Measurements from ENCODE around the gene UBE2I.

UBE2I gene

DNA sequence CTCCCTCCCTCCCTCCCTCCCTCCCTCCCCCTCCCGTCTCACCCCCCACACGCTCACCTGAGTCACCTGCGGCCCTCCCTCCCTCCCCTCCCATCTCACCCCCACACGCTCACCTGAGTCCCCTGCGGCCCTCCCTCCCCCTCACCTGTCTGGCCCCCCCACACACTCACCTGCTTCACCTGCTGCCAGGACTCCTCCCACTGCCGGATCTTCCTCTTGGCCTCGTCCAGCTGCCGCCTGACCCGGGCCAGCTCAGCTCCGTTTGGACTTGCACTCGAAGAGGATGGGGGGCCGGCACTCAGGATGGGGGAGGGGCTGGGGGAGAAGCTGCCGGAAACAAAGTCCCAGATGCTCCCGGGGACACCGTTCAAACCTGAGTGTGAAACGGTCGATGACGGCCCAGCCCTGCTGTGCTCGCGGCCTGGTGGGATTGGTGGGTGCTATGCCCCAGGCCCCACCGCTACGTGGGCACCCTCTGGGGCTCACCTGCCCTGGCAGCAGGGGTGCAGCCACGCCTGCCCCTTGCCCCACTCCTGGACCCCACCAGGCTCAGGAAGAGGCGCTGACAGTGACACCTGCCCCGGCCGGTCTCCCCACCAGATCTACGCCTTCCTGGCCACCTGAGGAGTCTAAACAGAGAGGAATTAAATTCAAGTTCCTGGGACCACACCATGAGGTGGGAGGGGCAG lies 58.2 kb downstream of the UBE2I start:
- peaks cover 54% of the 10 kb centered on the region for H3K36me3 ChIP-seq (ENCODE audit: control insufficient read depth, insufficient read depth, low read length)

DNA sequence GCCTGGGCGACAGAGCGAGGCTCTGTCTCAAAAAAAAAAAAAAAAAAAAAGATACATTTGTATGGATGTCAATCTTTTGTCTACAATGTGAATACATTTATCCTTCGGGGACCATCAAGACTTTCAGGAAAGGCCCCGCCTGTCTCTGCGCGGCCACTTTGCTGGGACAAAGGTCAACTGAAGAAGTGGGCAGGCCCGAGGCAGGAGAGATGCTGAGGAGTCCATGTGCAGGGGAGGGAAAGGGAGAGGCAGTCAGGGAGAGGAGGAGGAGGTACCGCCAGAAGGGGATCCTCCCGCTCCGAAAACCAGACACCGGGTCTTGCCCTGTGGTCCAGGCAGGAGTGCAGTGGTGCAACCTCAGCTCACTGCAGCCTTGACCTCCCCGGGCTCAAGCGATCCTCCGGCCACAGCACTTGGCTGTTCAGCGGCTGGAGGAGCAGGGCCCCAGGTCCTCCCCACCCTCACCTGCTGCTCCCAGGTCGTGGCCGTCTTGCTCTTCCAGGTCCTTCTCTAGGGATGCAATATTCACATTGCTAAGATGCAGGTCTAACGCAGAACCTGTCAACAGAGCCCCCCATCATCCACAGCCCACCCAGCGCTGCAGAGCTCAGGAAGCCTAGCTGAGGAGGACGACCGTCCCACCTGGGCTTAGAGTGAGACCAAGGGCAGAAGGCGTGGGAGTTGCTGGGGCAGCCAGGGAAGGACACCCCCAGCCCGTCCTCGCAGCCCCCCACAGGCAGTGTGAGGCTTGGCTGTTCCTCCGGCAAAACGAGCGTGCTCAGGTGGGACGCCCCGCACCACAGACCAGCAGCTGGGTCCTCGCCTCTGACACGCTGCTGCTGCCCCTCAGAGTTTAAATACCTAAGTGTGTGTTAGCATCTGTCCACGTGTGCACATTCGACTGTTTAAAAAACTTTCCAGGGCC lies 61.9 kb downstream of the UBE2I start:
- H3K9me3 ChIP-seq (ENCODE audit: control insufficient read depth, insufficient read depth, low read depth, low read length), result no peaks in the 10 kb centered on the region
- no peaks in the 10 kb centered on the region for H3K27me3 ChIP-seq (ENCODE audit: control insufficient read depth, insufficient read depth, low read length)
- H3K36me3 ChIP-seq (ENCODE audit: control insufficient read depth, insufficient read depth, low read length), result peaks cover 37% of the 10 kb centered on the region
- no peaks in the 10 kb centered on the region for H3K4me1 ChIP-seq (ENCODE audit: control insufficient read depth, insufficient read depth, low read length)
- H3K4me3 ChIP-seq (ENCODE audit: low read depth, low read length), result no peak overlapping the region
- no peak overlapping the region for H3K9ac ChIP-seq (ENCODE audit: low read length)
- H3K27ac ChIP-seq (ENCODE audit: low read depth, low read length), result no peak overlapping the region

More for the DNA sequence above, 58.2 kb downstream of the UBE2I start:
- Histone ChIP-seq H3K27me3 (ENCODE audit: control insufficient read depth, insufficient read depth, low read length) (no peaks in the 10 kb centered on the region), H3K4me1 (ENCODE audit: control insufficient read depth, insufficient read depth, low read length) (no peaks in the 10 kb centered on the region), H3K27ac (ENCODE audit: low read depth, low read length) (no peak overlapping the region), H3K9ac (ENCODE audit: low read length) (no peak overlapping the region), H3K4me3 (ENCODE audit: low read depth, low read length) (no peak overlapping the region), H3K9me3 (ENCODE audit: control insufficient read depth, insufficient read depth, low read depth, low read length) (no peaks in the 10 kb centered on the region)

DNA sequence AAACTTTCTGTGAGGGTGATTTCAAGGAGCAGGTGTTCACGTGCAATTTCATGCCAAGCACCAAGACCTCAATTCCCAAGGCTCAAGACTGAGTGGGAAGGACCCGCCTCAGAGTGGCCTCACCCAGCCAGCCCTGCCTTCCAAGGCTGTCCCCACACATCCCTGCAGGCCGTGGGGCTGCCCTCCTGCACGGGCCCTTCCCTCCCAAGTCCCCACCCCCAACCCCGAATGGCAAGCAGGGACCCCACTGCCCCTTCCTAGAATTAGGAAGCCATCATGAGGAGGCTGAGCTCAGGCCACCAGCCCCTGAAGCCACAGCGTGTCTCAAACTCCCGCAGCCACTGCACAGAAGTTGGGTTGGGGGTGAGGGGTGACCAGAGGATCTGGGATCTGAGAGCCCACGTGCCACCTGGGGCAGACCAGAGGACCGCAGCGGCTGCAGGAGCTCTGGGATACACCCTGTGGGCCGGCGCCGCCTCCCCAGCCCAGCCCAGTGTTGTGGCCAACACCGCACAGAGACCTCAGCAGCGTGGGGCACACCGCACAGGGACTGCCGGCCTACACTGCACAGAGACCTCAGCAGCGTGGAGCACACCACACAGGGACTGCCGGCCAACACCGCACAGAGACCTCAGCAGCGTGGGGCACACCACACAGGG lies 63.0 kb downstream of the UBE2I start:
- no peak overlapping the region for H3K9ac ChIP-seq (ENCODE audit: low read length)
- no peak overlapping the region for H3K27ac ChIP-seq (ENCODE audit: low read depth, low read length)
- no peaks in the 10 kb centered on the region for H3K4me1 ChIP-seq (ENCODE audit: control insufficient read depth, insufficient read depth, low read length)
- H3K9me3 ChIP-seq (ENCODE audit: control insufficient read depth, insufficient read depth, low read depth, low read length), result no peaks in the 10 kb centered on the region
- H3K4me3 ChIP-seq (ENCODE audit: low read depth, low read length), result no peak overlapping the region
- peaks cover 28% of the 10 kb centered on the region for H3K36me3 ChIP-seq (ENCODE audit: control insufficient read depth, insufficient read depth, low read length)
- no peaks in the 10 kb centered on the region for H3K27me3 ChIP-seq (ENCODE audit: control insufficient read depth, insufficient read depth, low read length)

GRCh38 chr16:1374418-1375297 lies 65.2 kb downstream of the UBE2I start:
- H3K9ac ChIP-seq (ENCODE audit: low read length), result no peak overlapping the region
- H3K36me3 ChIP-seq (ENCODE audit: control insufficient read depth, insufficient read depth, low read length), result peaks cover 26% of the 10 kb centered on the region
- H3K27me3 ChIP-seq (ENCODE audit: control insufficient read depth, insufficient read depth, low read length), result no peaks in the 10 kb centered on the region
- peaks cover 12% of the 10 kb centered on the region for H3K4me1 ChIP-seq (ENCODE audit: control insufficient read depth, insufficient read depth, low read length)
- H3K27ac ChIP-seq (ENCODE audit: low read depth, low read length), result no peak overlapping the region
- no peak overlapping the region for H3K4me3 ChIP-seq (ENCODE audit: low read depth, low read length)
- H3K9me3 ChIP-seq (ENCODE audit: control insufficient read depth, insufficient read depth, low read depth, low read length), result no peaks in the 10 kb centered on the region

- no peaks in the 10 kb centered on the region for H3K27me3 ChIP-seq (ENCODE audit: control insufficient read depth, insufficient read depth, low read length)
- H3K4me3 ChIP-seq (ENCODE audit: low read depth, low read length), result no peak overlapping the region
- H3K27ac ChIP-seq (ENCODE audit: low read depth, low read length), result no peak overlapping the region
- H3K9ac ChIP-seq (ENCODE audit: low read length), result no peak overlapping the region
- H3K9me3 ChIP-seq (ENCODE audit: control insufficient read depth, insufficient read depth, low read depth, low read length), result no peaks in the 10 kb centered on the region
- peaks cover 15% of the 10 kb centered on the region for H3K4me1 ChIP-seq (ENCODE audit: control insufficient read depth, insufficient read depth, low read length)
- H3K36me3 ChIP-seq (ENCODE audit: control insufficient read depth, insufficient read depth, low read length), result peaks cover 20% of the 10 kb centered on the region
These were observed 65.8 kb downstream of the UBE2I start for GRCh38 chr16:1375298-1375640.

- H3K4me1 ChIP-seq (ENCODE audit: control insufficient read depth, insufficient read depth, low read length), result peaks cover 16% of the 10 kb centered on the region
- H3K27ac ChIP-seq (ENCODE audit: low read depth, low read length), result no peak overlapping the region
- H3K27me3 ChIP-seq (ENCODE audit: control insufficient read depth, insufficient read depth, low read length), result no peaks in the 10 kb centered on the region
- no peak overlapping the region for H3K4me3 ChIP-seq (ENCODE audit: low read depth, low read length)
- no peak overlapping the region for H3K9ac ChIP-seq (ENCODE audit: low read length)
- H3K9me3 ChIP-seq (ENCODE audit: control insufficient read depth, insufficient read depth, low read depth, low read length), result no peaks in the 10 kb centered on the region
- H3K36me3 ChIP-seq (ENCODE audit: control insufficient read depth, insufficient read depth, low read length), result peaks cover 20% of the 10 kb centered on the region
These were observed 66.4 kb downstream of the UBE2I start for GRCh38 chr16:1375741-1376410.
